EL (cell line): ENCODE measurements around the gene ODC1.
"Not testable (repeated sequence)": the region's sequence is repeated elsewhere in the genome, so short reads cannot be mapped to it uniquely, and the experiment has no call there.

Experiments used
- DNase-seq: peaks from one replicate; pipeline ENCODE4 v3.0.0-alpha.2; 2016

Gene ODC1

DNA sequence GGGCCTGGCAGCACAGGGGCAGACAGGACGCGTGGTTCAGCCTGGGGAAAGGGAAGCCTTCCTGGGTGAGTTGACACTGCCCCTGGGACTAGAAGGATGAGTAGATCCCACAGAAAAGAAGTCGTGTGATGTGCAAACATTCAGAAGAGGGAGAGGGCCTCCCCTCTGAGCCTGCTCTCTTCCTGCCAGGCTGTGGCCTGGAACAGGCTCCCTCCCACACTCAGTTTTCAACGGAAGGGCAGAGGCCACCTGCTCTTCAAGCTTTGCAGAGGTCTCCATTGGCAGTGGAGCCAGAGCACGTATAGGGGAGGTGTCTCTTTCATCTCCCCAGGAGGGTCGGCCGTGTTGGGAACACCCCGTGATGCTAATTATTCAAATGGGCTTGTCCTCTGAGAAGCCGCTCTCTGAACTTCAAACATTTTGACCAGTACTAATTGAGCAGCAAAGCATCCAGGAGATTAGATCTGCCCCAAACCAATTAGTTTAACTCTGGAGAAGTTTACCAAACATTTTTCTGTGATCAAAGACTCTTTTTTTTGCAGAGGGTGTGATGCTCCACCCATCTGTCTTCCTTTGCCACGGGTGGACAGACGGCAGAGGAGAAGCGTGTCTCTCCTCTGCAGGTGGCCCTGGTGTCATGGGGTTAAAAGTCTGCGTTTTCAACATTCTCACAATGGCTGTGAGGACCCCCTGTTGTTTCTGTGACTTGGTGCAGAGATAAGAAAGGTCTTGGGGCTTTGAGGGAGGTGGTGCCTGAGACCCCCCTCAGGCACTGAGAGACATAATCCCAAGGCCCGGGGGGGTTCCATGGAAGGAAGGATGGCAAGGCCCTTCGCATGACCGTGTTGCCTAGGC lies 29.5 kb upstream of the ODC1 start:
- DNase-seq = no peak

DNA sequence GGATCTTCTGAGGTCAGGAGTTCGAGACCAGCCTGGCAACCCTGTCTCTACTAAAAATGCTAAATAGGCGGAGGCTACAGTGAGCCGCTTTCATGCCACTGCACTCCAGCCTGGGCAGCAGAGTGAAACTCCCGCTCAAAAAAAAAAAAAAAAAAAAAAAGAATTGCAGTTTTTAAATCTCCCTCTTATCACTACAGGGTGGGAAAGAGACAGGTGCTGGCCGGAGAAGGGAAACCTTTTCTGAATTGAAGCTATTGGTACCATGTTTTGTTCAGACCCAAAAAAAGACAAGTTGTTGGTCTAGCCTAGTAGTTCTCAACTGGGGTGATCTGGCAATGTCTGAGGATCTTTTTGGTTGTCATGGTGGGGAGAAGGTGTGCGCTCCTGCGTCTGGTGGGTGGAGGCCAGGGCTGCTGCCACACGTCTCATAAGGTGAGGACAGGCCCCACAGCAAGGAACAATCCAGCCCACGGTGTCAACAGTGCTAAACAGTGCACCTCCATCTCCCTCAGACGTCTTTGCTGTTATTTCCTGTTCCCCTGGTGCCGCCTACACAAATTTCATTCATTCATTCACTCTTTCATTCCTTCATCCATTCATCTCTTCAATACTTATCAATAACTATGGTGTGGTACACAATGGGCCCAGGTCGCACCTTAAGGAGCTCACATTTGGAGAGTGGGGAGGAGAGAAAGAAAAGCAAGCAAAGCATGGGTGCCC lies 28.8 kb upstream of the ODC1 start:
- DNase-seq = no peak

DNA sequence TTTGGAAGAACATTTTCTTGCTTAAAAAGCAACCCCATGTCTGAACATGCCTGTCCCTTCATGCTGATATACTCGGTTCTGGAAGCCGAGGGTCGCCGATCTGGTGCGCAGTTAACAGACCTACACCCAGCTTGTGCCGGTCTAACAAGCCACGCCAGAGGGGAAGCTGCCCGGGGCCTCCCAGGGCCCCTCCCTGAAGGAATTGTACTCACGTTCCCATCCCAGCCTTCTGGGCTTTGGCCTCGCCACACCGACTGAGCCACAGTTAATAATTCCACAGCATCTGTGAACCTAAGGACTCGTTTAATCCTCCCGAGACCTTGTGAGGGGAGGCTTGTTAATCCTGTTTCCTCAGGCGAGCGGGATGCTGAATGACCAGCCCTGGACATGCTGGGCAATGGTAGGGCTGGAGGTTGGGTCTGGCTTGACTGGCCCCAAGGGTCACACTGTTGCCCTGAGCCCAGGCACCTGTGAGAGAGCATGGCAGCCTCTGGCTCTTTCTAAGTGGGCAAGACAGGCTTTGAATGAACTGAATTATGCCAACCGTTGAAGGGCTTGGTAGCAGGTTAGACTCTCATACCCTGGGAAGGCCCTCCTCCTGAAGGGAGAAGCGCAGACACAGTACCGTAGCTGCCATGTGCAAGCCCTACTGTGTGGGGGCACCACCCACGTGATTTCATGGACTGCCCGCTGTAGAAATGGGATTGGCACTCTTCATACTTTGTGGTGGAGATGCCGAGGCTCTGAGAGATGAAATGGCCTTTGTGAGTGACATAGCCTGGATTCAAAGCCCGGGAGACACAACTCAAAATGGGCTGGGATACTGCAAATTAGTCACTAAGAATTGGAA lies 27.9 kb upstream of the ODC1 start:
- no peak for DNase-seq

DNA sequence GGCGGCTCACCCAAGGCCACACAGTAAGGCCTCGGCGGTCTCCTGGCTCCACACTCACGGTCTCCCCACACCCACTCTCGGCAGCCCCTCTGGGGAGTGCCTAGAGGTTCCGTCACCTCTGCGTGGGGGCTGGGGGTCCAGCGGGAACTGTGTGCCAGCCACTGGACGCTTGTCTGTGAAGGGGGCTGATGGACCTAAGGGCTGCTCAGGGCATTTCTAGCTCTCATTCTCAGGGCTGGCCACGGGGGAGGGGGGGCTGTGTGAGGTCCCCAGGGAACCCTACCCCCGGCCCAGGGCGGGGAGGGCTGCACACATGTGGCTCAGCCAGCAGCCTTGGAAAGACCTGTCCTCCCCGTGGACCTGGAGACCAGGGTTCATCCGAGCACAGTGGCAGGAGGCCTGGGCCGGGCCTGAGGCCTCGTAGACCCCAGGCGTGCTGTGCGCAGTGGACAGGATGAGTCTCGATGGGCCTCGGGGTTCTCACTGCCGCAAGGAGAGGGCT lies 27.1 kb upstream of the ODC1 start:
- DNase-seq = no peak

DNA sequence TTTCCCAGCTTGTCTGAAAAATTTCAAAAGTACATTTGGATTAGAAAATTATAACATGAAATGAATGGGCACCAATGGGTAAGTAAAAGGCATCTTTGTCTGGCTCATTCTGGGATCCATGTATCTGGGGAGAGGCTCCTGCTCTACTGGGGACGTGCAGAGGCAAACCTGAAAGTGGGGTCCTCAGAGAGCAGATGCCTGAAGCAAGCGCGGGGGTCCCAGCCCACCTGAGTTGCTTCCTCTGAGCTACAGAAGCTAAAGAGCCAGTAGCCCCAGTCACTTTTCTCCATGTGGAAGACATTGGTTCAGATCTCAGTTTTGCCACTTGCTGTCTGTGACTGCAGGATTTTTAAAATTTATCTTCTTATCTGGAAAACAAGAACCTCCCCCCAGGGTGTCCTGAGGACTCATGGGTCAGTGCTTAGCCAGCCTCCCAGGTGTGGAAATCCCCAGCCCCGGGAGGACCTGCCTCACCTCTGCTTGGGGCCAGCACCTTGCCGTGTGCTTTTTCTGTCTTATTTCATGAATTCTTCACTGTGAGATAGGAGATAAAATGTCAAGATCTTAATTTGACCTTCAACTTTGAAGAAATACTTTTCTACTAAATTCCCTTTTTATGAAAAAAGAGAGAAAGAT lies 25.1 kb upstream of the ODC1 start:
- DNase-seq = no peak

DNA sequence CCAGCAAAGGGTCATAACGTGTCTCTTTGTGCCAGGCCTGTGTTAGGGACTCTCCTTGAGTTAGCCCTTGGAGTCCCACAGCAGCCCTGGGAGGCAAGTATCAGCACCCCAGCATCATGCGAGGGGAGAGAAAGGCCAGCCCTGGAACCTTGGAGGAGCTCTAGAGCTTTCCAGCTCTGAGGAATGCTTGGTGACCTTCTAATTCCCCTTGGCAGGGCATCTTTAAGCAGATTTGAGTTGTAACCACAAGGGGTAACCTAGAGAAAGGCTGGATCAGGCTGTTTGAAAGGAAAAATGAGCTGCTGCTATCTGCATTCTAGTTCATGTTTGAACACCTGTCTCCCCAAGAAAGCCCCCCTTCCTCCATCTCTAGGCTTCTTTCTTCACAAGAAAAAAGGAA lies 23.8 kb upstream of the ODC1 start:
- no peak for DNase-seq

DNA sequence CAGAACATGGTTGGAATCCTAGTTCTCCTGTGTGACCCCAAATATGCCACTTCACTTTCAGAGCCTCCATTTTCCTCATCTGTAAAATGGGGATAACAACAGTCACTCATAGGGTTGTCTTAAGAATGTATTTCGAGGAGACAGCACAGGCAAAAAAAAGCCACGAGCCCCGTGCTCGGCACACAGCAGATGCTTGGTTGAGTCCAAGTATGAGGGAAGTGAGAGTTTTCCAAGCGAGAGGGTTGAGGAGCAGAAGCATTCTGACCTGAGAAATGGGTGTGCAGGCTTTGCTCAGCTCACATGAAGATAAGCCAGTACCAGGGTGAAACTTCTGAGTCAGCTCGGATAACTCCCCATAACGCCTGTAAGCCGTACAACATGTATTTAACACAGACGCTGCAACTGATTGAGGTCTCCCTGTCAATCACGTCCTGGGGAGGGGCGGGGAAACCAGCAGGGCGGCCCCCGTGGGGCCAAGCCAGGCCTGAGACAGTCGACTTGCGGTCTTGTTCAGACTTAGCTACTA lies 23.0 kb upstream of the ODC1 start:
- DNase-seq = no peak

DNA sequence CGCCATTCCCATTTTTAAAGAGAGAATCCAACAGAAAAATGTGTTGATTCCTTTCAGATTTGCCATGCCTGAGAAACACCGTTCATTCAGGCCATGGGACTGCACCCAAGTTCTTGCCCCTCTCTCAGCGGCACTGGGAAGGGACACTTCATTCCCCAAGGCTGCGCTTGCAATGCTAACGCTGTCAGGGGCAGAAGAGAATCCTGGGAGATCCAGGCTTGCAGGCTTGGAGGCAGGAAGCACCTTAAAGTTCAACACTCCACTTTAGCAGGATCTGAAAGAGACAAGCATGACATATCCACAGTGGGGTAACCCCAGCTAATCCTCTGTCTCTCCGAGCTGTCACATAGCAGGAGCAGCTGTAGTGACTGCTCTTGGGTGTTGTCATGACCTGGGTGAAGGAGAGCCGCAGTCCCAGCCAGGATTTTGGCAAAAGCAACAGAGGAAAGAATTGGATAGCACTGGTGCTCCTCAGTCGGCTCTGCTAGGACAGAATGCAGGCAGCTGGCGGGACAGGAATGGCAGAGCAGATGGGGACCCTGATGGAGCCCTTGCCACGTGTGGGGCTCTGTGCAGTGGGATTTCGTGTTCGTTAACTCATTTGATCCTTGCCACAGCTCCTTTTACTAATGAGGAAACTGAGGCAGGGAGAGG lies 22.0 kb upstream of the ODC1 start:
- DNase-seq = no peak

DNA sequence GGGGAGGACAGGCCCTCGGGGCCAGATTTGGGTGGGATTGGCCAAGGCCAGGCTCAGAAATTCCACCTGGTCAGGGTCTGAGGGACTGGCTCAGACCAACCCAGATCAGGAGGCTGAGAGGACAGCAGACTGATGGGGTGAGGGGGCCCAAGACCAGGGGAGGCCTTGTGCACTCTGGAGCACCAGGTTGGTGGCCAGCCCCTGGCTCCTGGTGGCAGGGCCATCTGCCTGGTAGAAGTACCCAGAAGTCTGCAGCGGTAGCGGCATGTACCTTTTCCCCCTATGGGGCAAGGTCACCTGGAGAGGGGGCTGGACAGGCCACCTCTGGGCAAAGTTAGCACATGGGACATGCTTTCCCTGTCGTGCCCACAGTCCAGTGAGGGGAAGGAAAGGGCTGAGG lies 21.2 kb upstream of the ODC1 start:
- DNase-seq = no peak

DNA sequence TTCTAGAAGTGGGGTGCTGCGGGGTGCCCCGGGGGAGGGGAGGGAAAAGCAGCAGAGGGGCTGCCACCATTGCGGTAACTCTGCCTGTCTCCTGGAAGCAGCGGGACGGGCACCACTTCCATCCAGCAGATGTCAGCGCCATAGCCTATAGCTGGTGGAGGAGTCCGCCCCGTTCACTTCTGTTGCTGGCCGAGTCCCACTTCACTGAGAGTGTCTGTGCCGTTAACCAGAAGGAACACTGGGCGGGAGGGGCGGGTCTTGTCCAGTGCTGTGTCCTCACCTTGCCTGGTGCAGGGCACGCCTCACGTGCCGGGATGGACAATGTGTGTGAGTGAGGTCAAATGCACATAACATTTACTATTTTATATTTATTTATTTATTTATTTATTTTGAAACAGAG lies 19.3 kb upstream of the ODC1 start:
- no peak for DNase-seq

DNA sequence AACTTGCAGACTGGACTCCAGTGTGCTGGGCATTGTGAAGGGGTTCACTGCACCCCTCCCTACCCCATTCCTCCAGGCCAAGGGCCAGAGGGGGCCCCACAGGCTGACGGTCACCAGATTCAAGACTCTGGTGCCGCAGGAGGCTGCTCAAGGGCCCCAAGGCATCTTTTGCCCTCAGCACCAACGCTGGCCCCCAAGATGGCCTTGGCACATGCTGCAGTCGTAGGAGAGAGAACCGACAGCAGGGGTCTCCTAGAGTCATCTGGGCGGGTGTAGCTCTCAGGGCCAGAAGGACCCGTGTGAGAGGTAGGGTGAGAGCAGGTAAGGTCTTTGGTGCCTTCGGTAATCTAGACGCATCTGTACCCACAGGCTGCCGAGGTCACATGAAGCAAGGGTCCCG lies 18.7 kb upstream of the ODC1 start:
- DNase-seq = no peak

DNA sequence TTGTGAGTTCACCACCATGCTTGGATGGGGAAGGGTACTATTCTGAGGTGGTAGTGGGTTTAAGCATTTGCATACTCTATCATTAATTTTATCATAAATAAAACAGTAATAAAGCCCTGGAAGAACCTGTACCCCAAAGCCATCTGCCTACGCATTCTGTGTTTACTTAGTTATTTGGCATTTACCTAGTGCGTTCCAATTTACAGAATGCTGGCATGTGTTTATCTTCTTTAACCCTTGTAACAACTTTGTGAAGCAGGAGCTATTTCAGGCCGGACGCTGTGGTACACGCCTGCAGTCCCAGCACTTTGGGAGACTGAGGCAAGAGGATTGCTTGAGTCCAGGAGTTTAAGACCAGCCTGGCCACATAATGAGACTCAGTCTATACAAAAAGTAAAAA lies 17.8 kb upstream of the ODC1 start:
- DNase-seq = no peak

DNA sequence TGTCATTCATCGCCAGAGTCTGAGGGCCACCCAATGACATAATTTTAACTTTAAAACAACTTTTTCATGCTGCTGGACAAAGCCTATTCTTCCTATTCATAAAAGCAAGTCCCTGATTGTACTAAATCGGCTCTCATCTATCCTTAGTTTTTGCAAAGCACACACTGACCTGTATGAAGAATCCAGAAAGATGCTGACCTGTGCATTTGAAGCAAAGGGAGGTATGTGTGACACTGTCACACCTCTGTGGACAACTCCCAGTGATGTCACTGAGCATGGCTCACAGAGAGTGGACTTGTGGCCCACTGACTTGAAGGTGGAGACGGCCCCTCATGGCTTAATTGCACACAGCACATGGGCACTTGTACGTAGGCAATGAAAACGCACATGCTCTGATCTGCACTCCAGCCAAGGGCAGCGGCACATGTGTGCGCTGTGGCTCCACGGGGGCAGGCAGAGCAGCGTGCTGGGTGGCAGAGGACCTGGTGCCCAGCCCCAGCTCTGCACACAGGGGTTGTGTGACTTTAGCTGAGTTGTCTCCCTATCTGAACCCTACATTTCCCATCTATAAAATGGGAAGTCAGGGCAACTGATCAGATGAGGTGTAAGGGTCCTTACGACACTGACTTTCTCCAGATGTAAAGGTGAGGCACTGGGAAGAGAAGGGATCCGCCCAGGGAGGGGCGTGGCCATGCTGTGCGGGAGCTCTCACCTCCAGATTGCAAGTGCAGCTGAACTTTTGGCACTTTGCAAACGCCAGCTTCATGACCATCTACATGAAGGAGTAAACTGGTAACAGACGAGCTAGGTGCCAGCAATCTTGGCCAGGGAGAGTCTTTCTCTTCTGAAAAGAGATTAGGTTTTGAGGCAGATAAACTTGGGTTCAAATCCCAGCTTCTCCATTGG lies 14.3 kb upstream of the ODC1 start:
- DNase-seq = no peak

DNA sequence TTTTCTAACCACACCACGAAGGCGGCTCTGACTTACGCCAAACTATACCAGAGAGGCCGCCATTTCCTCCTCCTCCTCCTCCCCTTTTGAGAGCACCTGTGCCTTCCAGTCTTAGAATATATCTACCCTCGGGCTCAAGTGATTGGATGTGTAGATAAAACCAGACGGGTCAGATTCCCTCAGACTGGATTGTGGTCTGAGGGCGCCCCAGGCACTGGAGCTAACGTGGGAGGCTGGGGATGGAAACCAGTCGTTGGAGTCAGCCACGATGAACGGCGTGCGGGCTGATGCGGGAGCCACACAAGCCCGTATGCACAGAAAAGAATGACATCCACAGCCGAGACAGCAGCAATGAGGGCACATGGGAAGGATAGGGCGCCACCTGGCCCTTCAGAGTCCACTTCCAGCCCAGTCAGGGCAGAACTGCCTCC lies 12.3 kb upstream of the ODC1 start:
- no peak for DNase-seq

DNA sequence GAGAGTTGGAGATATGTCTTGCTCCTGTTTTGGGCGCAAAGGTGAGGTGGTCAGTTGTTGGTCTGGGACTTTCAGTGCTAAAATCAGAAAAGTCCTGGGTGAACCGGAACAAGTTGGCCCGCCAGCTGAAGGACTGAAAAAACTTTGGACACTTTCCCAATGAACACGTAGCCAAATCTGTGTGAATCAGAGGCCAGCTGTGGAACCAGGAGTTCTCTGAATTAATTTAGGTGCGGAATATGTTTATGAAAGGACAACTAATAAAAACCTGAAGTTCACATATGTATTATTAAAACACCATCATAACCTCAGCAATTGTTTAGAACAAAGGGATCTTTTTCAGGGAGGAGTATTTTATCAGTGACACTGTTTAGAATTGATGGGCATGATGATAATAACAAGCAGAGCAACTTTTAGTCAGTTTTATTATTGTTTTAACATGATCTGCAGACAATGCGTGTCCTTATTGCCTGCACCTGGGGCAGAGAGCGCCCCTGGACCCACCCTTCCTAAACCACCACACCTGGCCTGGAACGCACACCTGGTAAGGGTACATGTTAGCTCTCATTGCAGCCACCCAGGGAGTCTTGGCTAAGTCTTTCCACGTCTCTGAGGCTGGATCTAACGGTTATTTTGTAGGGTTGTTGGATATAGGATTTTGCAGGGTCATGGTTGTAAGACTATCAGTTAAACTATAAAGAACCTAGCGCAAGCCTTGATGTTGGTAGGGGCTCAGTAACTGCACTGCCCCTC lies 9.9 kb upstream of the ODC1 start:
- no peak for DNase-seq

DNA sequence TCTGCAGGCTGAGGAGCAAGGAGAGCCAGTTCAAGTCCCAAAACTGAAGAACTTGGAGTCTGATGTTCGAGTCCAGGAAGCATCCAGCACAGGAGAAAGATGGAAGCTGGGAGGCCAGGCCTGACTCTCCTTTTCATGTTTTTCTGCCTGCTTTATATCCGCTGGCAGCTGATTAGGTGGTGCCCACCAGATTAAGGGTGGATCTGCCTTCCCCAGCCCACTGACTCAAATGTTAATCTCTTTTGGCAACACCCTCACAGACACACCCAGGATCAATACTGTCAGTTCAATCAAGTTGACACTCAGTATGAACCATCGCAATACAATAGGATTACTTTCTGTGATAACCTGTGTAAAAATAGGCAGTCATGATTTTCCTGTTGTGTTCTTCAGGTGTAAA lies 9.1 kb upstream of the ODC1 start:
- not testable (repeated sequence) for DNase-seq

DNA sequence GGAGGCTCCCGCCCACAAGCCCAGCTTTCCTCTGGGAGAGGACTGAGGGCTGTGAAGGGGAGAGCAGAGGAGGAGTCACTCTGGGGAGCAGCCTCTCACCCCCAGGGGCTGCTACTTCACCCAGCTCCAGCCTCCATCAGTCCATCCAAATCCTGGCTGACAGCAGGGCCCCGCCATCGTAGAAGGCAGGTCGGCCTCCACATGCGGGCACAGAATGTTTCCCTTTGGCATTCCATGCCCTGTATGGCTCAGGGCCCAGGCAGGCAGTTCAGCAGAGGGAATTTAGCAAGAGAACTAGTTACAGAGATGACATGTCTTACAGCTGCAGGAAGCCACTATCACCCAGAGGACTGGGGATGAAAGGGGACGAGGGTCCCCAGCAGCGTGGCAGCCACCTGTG lies 6.4 kb upstream of the ODC1 start:
- no peak for DNase-seq

DNA sequence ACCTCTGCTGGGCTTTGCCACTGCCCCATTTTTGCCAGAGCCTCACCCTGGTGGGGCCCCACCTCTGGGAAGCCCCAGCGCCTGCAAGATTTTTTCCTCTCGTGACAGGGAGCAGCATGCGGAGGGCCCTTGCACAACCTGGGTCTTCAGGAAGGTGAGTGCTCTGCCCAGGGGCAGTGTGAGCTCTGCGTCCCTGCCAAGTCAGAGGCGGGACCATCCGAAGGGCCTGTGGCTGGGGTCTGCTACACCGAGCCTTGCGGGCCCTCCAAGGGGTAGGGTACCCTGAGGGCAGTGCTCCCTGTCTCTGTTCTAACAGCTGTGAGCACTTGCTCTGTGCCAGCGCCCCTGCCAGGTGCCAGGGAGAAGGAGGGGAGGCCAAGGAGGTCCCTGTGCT lies 5.8 kb upstream of the ODC1 start:
- DNase-seq = no peak

DNA sequence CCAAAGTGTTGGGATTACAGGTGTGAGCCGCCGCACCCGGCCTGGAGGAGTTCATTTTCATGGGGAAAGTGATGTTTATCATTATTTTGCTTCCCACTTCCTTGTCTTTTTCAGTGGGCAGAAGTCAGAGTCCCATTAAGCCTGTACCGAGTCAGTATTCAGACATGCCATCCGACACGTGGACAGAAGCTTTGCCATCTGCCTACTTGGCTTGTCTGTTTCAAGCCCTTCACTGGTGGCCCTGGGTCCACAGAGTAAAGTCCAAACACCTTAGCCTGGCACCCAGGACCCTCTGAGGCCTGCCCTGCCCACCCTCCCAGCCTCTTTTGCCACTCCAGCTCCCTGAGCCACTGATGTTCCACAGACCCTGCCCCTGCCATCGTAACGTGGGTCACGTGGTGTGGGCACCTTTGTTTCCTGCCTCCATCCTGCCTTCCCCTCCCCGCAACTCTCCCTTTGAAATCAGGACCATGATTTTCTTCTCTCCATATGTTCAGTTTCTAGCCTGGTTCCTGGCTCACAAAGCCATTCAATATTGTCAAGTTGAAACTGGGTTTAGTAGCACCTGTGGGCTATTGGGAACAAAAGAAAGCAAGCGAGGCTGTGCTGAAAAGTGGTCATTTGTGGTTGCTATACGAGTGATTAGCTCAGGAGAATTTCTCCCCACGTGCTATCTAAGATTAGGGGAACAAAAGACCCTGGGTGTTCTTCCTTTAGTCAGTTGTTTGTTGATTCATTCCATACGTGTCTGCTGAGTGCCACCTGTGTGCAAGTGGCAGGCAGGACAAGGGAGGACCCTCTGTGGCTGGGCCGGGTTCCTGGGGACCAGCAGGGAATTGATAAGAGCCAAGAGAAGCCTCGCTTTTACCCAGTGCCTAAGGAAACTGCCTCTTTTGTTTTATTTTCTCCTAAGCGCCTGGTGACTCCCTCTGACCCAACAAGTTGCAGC lies 5.1 kb upstream of the ODC1 start:
- no peak for DNase-seq
